Measurements from ENCODE around the gene TULP4. TPM values are rescaled to one million over a fixed set of nuclear protein-coding genes. Genes with fewer than 3 reads are reported as not detected.

Gene TULP4
- total RNA-seq, 4 donors from 2014 or later = 77.4 to 364 (median 129) TPM

DNA sequence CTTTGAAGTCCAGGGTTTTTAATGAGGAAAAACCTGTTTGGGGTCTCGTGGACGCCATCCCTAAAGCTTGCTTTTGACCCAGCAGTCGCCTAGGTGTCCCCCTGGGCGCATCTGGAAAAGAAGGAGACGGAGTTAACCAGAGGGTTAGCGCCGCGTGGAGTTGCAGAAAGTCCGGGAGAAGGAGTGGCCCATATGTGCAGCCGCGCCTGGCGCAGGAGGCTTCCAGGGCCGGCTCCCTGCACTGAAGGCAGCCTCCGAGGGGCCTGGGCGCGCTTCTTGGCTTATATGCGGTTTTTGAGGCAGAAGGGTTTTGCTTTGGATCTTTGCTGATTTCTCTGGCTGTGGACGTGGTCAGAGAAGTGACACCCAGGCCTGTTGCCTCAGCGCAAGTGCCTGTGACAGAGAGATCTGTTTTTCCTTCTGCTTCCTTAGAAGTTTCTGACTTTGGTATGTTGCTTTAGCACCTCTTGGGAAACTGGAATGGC lies 248.6 kb downstream of the TULP4 start:
- H3K27ac ChIP-seq = peak overlapping the region in 1 of 2 donors; percentile 85
- intact Hi-C loops (cut with DNase I; ENCODE audit: low total_unique reads) = no loop called here
- DNase-seq = no peak

More for the DNA sequence above, 248.6 kb downstream of the TULP4 start:
- Histone ChIP-seq H3K9me3 (no peaks in the 10 kb centered on the region), H3K4me3 (peak overlapping the region; percentile 90 to 95), H3K36me3 (no peaks in the 10 kb centered on the region), H3K4me1 (peaks cover 0 to 7% of the 10 kb centered on the region in 2 donors), H3K27me3 (no peaks in the 10 kb centered on the region)
- TF ChIP-seq POLR2A (IDR thresholded peaks at IDR 0.05) = no peak
- TF ChIP-seq, protein P1, sequence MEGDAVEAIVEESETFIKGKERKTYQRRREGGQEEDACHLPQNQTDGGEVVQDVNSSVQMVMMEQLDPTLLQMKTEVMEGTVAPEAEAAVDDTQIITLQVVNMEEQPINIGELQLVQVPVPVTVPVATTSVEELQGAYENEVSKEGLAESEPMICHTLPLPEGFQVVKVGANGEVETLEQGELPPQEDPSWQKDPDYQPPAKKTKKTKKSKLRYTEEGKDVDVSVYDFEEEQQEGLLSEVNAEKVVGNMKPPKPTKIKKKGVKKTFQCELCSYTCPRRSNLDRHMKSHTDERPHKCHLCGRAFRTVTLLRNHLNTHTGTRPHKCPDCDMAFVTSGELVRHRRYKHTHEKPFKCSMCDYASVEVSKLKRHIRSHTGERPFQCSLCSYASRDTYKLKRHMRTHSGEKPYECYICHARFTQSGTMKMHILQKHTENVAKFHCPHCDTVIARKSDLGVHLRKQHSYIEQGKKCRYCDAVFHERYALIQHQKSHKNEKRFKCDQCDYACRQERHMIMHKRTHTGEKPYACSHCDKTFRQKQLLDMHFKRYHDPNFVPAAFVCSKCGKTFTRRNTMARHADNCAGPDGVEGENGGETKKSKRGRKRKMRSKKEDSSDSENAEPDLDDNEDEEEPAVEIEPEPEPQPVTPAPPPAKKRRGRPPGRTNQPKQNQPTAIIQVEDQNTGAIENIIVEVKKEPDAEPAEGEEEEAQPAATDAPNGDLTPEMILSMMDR (IDR thresholded peaks at IDR 0.05) = no peak

Small RNAs within 50 kb of the gene (small RNA-seq; reads per million reads assigned to genes)
- not detected for gene RN7SL173P

Other genes starting within 250 kb of the TULP4 start
- 1 to 10 TPM; 3.3 to 9.7 (median 8.9) TPM for gene SERAC1, start 144.2 kb upstream of the TULP4 start, total RNA-seq
- gene GTF2H5, start 144.1 kb upstream of the TULP4 start, total RNA-seq = 10 to 100 TPM in 1 of 4 donors, 1 to 10 TPM in 2, under 1 TPM in 1; 0.26 to 13.4 (median 3.9) TPM
- gene TMEM181, start 247.6 kb downstream of the TULP4 start, total RNA-seq = 10 to 100 TPM; 17.6 to 36.6 (median 28.8) TPM

All from uterus (tissue), 4 donors.